Lower leg skin (tissue), 3 donors: ENCODE results near the gene GREB1L.

Experiments
- CTCF ChIP-seq, 3 donors: fragments of 450-650 bp; IDR thresholded peaks; one replicate each; pipeline ENCODE4 v1.5.1; 2016; ENCODE audit warnings: antibody characterized with exemption in 3 of 3, mild to moderate bottlenecking in 3 of 3, moderate library complexity in 2 of 3
- POLR2A ChIP-seq, 2 donors: fragments of 450-650 bp; IDR thresholded peaks; one replicate each; pipeline ENCODE4 v1.6.1; 2016 to 2017; ENCODE audit warnings: antibody characterized with exemption in 2 of 2, mild to moderate bottlenecking in 1 of 2, moderate library complexity in 1 of 2

DNA sequence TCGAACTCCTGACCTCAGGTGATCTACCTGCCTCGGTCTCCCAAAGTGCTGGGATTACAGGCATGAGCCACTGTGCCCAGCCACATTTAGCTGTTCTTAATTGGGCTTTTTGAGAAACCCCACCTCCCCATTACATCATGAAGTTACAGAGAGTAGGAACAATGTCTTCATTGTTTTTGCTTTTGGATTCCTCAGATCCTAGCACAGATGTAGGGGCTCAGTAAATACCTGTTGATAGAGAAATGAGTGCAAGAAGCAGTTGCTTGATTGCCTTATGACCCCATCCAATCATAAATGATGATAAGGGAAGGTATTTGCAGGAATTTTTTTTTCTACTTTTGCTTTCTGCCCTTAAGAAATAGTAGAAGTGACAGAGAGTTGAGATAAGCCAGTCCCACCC lies 25.4 kb downstream of the GREB1L start:
- TF ChIP-seq CTCF (IDR thresholded peaks at IDR 0.05) (no peak), POLR2A (IDR thresholded peaks at IDR 0.05) (no peak)
